Choroid plexus epithelial cell (primary cell): ENCODE measurements around the gene MLPH.

Experiments used
- DNase-seq: peaks from one replicate; pipeline ENCODE4 v3.0.0-alpha.2; 2010; ENCODE audit warnings: low read depth
- H3K4me3 ChIP-seq: 2 replicates; pipeline ENCODE4 v1.5.1; 2011; ENCODE audit warnings: low read depth, mild to moderate bottlenecking, control low read depth, low read length, moderate library complexity
- TF ChIP-seq, protein P1 (sequence below): conservative IDR thresholded peaks from 2 replicates; pipeline ENCODE4 v1.5.1; 2011; ENCODE audit warnings: low read depth, mild to moderate bottlenecking, control low read depth, inconsistent platforms, low read length, moderate library complexity

The MLPH gene

GRCh38 chr2:237508361-237508760, 21.3 kb downstream of the MLPH start:
- DNase-seq, result no peak
- TF ChIP-seq, protein P1, sequence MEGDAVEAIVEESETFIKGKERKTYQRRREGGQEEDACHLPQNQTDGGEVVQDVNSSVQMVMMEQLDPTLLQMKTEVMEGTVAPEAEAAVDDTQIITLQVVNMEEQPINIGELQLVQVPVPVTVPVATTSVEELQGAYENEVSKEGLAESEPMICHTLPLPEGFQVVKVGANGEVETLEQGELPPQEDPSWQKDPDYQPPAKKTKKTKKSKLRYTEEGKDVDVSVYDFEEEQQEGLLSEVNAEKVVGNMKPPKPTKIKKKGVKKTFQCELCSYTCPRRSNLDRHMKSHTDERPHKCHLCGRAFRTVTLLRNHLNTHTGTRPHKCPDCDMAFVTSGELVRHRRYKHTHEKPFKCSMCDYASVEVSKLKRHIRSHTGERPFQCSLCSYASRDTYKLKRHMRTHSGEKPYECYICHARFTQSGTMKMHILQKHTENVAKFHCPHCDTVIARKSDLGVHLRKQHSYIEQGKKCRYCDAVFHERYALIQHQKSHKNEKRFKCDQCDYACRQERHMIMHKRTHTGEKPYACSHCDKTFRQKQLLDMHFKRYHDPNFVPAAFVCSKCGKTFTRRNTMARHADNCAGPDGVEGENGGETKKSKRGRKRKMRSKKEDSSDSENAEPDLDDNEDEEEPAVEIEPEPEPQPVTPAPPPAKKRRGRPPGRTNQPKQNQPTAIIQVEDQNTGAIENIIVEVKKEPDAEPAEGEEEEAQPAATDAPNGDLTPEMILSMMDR, result no peak
- no peak overlapping the region for H3K4me3 ChIP-seq

DNA sequence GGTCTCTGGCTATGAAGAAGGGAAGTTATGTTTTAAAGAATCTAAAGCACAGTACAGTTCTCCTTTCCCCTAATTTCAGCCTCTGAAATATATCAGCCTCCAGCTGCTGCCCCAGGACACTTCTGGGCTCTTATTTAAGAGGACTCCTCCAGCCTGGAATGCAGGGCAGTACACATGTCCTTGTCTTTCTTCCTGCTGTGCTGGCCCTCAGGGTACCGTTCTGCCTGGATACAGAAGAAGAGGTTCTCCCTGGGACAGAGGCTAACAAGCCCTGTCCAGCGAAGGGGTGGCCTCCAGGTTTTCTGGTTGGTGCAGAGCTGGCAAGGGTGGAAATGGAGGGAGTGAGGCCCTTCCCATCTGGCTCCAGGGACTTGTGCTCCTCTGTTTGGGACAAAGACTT, 22.1 kb downstream of the MLPH start:
- no peak for DNase-seq
- TF ChIP-seq, protein P1, result no peak
- H3K4me3 ChIP-seq, result no peak overlapping the region

DNA sequence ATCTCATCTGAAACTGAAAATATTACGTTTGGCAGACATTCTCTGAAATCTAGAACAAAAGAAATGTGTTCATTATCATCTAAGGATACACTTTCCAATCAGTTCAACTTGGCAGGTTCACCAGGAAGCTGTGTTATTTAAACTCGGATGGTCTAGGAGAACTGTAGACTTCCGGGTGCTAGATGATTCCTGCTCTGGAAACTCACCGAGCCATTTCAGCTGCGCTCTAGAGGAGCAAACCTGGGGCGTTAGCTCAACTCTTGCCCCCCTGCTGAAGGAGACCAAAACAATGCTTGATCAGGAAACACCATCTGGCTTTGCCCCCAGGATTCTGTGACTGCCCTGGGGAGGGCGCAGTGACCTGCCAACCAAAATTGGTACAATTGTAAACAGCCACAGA, 22.9 kb downstream of the MLPH start:
- no peak for DNase-seq
- H3K4me3 ChIP-seq, result no peak overlapping the region
- TF ChIP-seq, protein P1, result no peak

GRCh38 chr2:237510502-237511217, 23.6 kb downstream of the MLPH start:
- TF ChIP-seq, protein P1, result no peak
- DNase-seq, result no peak

DNA sequence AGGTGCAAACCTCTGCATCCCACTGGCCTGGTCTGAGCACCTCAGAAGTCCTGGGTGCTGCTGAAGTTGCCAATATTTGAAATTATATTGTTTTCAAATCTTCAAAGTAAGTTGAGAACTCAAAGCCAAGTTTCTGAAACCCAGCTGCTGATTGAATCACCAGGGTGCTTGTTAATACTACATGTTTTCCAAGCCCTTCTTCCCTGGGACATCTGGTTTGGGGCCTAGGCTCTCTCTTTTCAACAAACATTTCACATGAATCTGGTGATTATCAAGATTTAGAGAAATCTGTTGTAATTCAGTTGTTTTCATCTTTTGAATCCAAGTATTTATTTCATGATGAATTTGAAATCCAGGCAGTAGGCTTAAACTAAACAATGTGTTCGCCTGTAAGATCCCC, 24.4 kb downstream of the MLPH start:
- no peak overlapping the region for H3K4me3 ChIP-seq
- peak; percentile 83 for DNase-seq
- TF ChIP-seq, protein P1, result no peak

More at GRCh38 chr2:237510502-237511217, 23.6 kb downstream of the MLPH start:
- H3K4me3 ChIP-seq, result no peak overlapping the region

GRCh38 chr2:237511885-237512405, 24.9 kb downstream of the MLPH start:
- no peak for DNase-seq
- H3K4me3 ChIP-seq, result no peak overlapping the region
- TF ChIP-seq, protein P1, result no peak
